SIG-M5 (cell line): ENCODE measurements around the gene IL17RC.
"Not testable (repeated sequence)": the region's sequence is repeated elsewhere in the genome, so short reads cannot be mapped to it uniquely, and the experiment has no call there.

Experiments used
- DNase-seq: peaks from one replicate; lab custom pipeline; 2025; lab: John Stamatoyannopoulos, UW

IL17RC gene

GRCh38 chr3:9916734-9917680, at the start of gene IL17RC:
Gene IL17RC, plus strand, starts transcription at chr3:9917098. Its CDS starts 218 bp downstream, at chr3:9917316.
- no peak for DNase-seq

DNA sequence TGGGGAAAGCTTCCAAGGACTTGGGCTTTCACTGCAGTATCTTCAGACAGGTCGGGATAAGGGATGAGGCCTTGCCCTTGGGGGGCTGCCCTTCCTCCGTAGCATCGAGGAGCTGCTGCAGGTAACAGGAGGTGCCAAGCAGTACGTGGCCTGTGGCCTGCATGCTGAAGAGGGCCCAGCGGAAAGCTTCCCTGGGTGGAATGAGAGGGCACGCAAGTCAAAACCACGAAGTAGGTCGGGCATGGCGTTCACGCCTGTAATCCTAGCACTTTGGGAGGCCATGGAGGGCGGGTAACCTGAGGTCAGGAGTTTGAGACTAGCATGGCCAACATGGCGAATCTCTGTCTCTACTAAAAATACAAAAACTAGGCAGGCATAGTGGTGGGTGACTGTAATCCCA, 49.8 kb upstream of the IL17RC start:
- DNase-seq, result no peak

DNA sequence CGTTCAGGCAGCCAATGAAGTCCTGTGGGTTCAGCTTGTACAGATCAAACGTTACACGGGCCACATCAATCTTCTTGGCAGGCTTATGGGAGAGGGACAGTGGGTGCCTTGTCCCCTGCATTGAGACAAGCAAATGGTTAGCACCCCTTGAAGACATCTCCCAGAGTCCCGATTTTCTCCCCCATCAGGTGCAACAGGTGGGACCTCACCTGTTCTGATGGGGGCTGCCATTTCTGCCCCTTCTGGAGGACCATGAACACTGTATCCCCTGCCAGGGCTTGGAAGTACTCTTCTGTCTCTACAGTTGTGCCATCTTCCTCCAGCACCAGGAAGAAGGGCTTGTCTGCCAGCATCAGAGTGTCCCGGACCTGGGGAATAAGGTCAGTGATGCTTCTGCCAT, 46.9 kb upstream of the IL17RC start:
- no peak for DNase-seq

DNA sequence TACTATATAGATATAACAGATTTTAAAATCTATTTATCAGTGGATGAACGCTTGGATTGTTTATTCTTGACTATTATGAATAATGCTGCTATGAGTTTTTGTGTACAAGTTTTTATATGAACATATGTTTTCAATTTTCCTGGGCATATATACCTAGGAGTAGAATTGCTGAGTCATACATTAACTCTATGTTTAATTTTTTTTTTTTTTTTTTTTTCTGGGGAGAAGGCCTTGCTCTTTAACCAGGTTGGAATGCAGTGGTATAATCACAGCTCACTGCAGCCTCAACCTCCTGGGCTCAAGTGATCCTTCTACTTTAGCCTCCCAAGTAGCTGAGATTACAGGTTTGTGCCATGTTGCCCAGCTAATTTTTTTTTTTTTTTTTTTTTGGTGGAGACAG, 45.9 kb upstream of the IL17RC start:
- no peak for DNase-seq

DNA sequence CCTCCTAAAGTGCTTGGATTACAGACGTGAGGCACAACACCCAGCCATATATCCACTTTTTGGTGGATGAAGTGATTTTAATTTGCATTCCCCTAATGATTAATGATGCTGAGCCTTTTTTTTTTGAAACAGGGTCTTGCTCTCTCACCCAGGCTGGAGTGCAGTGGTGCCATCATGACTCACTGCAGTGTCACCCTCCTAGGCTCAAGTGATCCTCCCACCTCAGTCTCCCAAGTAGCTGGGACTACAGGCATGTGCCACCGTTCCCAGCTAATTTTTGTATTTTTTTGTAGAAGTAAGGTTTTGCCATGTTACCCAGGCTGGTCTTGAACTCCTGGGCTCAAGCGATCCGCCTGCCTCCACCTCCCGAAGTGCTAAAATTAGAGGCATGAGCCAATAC, 44.8 kb upstream of the IL17RC start:
- DNase-seq, result not testable (repeated sequence)

DNA sequence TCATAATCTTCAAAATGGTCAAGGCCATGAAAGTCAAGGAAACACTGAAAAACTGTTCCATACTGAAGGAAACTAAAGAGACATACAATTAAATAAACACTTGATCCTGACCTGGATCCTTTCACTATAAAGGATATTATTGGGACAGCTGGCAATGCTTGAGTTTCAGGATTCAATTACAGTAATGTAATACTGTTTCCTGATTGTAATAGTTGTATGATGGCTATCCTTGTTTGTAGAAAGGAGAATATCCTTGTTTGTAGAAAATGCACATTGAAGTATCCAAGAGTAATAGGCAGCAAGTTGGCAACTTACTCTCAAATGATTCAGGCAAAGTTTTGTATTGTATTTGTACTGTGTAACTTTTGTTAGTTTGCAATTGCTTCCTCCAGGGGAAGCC, 41.5 kb upstream of the IL17RC start:
- DNase-seq, result no peak

DNA sequence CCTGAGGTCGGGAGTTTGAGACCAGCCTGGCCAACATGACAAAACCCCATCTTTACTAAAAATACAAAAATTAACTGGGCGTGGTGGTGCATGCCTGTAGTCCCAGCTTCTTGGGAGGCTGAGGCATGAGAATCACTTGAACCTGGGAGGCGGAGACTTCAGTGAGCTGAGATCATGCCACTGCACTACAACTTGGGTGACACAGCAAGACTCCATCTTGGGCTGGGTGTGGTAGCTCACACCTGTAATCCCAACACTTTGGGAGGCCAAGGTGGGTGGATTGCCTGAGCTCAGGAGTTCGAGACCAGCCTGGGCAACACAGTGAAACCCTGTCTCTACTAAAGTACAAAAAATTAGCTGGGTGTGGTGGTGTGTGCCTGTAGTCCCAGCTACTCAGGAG, 40.6 kb upstream of the IL17RC start:
- DNase-seq, result not testable (repeated sequence)

GRCh38 chr3:9876991-9877390, 39.9 kb upstream of the IL17RC start:
- no peak for DNase-seq

DNA sequence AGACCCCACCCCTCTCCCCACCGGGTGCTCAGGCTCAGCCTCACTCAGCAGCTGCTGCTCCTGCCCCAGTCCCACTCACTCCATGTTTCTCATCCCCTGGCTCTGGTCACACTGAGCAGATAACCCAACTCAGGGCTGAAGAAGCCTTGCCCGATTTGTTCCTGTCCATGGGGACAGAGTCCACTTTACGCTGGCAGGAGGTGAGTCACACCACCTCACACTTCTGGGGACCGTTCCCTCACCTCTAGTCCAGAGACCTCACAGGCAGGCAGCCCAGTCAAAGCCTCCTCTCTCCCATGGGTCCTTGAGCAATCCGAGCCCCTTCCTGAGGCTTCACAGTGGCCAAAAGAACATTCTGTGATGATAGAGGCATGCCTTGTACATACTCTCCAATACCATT, 38.2 kb upstream of the IL17RC start:
- no peak for DNase-seq

DNA sequence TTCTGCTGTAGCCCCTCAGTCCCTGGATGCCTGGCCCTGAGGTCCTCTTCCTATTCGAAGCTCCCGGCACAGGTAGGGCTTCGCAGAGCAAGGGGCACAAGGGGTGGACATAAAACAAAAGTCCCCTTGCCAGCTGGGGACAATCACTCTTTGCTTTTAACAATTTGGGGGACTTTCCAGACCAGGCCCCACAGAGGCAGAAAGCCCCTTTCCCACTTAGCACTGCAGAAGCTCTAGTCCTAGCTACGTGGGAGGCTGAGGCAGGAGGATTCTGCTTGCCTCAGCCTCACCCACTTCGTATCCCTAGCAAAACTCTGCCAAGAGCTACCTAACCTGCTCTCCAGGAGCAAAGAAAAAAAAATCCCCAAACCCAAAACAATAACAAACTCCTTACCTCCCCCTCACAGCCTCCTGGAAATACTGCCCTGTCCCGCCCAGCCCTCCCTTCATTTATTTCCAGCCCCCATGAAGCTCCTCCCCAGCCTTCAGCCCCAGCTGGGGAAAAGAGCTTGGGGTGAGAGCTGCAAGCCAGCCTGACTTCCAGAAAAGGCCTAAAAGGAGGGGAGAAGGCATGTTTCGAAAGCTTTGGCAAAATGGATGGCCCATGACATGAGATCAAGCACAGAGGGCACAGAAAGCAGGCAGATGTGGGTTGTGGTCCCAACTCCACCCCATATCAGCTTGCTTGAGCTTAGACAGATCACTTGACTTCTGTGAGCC, 36.9 kb upstream of the IL17RC start, which contains the start of gene CIDEC:
CIDEC (minus strand) TSS at position 424 of the 720 bp plus-strand sequence. CDS start 1,767 bp downstream, outside the sequence.
- DNase-seq, result no peak

- no peak for DNase-seq
These were observed 35.5 kb upstream of the IL17RC start for GRCh38 chr3:9881441-9881840.

DNA sequence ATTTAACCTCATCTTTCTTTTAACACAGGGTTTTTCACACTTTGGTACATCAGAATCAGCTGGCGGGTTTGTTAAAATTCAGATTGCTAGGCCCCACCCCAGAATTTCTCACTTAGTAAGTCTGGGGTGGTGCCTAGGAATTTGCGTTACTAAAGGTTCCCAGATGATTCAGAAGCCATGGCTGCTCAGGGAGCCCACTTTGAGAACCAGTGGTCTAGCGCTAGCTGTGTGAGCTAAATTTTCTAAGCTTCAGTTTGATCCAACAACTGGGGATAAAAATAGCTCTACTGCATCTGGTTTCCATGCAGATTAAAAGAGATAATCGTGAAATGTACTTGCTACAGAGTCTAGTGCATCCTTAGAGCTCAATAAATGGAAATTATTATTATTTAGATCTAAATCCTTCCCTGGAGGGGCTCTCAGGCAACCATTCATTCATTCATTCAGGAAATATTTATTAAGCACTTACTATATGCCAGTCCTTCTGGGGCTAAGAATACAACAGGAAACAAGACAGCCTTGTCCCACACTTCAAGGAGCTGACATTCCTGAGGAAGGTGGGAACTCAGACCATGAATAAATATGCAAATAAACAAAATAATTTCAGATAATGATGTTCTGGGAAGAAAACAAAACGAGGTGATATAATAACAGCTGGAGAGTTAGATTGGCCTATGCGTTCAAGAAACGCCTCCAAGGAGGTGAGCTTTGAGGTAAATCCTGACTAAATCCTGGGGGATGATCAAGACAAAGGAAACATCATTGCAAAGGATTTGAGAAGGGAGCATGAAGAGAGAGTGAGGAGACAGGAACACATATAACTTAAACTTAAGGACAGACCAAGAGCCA, 33.0 kb upstream of the IL17RC start:
- DNase-seq, result no peak

DNA sequence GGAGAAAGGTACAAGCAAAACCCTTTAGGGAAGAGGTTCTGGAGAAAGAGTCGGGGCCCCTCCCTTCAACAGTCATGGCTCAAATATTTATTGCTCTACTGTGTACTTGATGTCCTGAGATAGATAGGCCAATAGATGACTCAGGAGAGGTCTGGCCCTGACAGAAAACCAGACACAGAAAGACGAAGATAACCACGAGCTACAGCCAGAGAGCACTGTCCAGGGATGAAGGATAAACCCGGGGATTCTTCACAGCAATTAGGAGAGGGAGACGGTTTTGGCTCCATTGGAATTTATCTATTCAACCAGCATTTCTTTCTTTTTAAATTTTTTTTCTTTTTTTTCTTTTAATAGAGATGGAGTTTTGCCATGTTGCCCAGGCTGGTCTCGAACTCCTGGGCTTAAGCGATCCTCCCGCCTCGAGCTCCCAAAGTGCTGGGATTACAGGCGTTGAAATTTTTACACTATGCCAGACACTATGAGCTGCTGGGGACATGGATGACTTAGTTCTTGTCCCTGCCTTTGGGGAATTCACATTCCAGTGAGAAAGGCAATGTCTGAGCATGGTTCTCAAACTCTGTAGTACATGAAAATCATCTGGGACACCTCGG, 32.2 kb upstream of the IL17RC start:
- no peak for DNase-seq

DNA sequence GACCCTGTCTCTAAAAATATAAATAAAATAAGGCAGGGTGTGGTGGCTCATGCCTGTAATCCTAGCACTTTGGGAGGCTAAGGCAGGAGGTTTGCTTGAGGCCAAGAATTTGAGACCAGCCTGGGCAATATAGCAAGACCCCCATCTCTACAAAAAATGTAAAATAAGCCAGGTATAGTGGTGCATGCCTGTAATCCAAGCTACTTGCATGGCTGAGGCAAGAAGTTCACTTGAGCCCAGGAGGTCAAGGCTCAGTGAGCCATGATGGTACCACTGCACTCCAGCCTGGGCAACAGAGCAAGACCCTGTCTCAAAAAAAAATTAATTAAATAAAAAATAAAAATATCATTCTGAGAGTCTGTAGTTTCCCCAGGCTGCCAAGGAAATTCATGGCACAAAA, 30.6 kb upstream of the IL17RC start:
- no peak for DNase-seq

GRCh38 chr3:9887480-9887879, 29.4 kb upstream of the IL17RC start:
- peak; percentile 26 for DNase-seq

DNA sequence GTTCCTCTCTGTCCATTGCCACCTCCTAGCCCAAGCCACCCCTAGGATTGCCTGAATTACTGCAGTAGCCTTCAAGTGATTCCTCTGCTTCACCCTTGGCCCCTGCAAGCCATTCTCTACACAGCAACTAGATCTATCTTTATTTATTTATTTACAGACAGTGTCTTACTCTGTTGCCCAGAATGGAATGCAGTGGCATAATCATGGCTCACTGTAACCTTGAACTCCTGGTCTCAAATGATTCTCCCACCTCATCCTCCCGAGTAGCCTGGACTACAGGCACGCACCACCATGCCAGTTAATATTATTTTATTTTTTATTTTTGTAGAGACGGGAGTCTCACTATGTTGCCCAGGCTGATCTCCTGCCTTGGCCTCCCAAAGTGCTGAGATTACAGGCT, 28.4 kb upstream of the IL17RC start:
- DNase-seq, result no peak

GRCh38 chr3:9889405-9889804, 27.5 kb upstream of the IL17RC start:
- DNase-seq, result no peak

- DNase-seq, result peak; percentile 30
These were observed 26.4 kb upstream of the IL17RC start, which contains the start of gene JAGN1 for GRCh38 chr3:9890249-9891071. Gene JAGN1, plus strand, starts transcription at chr3:9890610. Its CDS starts 113 bp downstream, at chr3:9890723.

DNA sequence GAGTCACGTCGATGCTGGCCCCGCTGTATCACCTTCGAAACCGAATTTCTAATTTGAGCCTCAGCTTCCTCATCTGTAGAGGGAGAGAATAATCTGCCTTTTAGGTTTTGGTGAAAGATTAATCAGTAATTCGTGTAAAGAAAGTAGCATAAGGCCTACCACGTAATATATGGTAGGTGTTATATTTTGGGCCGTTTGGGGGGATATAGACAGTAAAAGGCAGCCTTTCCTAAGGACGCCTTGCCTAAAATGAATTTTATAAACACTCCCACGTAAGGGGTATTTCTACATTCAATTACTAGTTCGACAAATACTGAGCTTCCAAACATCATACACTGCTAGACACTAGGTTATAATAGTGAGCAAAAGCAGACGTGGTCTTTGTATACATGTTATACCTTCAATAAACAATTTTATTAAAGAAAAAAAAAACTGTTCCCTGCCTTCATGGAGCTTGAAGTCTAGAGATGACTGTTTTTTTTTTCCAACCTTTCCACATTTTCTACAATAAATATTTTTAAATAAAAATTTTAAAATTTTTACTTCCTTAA, 25.8 kb upstream of the IL17RC start:
- no peak for DNase-seq

GRCh38 chr3:9893739-9894138, 23.2 kb upstream of the IL17RC start:
- no peak for DNase-seq
